ENCODE results near the gene PTPN14. TPM values are rescaled to one million over a fixed set of nuclear protein-coding genes. Genes with fewer than 3 reads are reported as not detected.

PTPN14 gene
- total and polyA plus RNA-seq, 2 of the 8 experiments (the other 6 are each of a cell fraction or from before 2014, with no cell fraction given): 14.4 to 93.6 TPM

DNA sequence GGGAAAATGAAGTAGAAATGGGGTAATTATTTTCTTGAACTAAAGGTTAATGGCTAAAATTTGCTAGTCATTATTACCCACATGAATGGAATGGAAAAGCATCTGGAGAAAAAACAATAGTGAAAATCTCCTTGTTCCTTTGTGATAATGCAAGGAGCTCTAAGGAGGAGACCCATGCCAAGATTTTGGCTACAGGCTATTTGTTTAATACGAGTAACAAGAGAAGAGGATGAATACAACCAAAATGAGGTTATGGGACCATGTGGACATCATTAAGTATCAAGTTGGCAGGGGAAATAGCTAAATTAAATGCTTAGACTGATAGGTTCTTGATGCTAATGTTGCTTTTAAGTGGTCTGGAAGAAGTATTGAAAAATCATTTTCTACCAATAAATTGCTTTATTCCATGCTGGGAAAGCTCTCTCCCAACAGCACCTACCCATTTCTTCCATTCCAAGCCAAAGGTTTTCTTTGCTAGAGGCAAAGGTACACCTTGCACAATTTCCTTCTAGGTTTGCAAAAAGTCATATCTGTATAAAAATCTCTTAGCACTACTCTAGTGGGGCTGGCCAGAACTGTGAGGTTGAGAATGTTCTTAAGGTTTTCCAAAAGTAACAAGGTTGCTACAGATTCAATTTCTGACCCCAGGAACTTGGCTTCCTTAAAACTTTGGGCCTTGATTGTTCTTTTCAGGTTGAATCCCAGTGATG, 170.3 kb downstream of the PTPN14 start:
- Histone ChIP-seq H2AFZ (ENCODE audit: low read length) (no peak overlapping the region), H2BK120ac (replicated peaks; ENCODE audit: low read depth, low read length) (no peak overlapping the region), H3K4ac (replicated peaks; ENCODE audit: insufficient read length, low read depth, low read length) (no peak overlapping the region), H2BK12ac (ENCODE audit: low read depth, low read length) (no peak overlapping the region), H2BK20ac (ENCODE audit: low read length) (no peak overlapping the region), H3K14ac (ENCODE audit: insufficient read length) (no peak overlapping the region), H3K27ac (ENCODE audit: low read depth, low read length) (no peak overlapping the region), H3K27me3 (replicated peaks in 1 of 4; ENCODE audit: control insufficient read depth in 3 of 4, extremely low read depth in 1 of 4, insufficient read depth in 3 of 4, low read length in 3 of 4) (no peaks in the 10 kb centered on the region), H3K79me2 (ENCODE audit: control insufficient read depth in 1 of 2, insufficient read depth in 2 of 2, low read length in 2 of 2) (no peaks in the 10 kb centered on the region; a peak in 1 of 4 replicates), H4K5ac (ENCODE audit: insufficient read length, low read depth, low read length) (no peak overlapping the region), H3K23me2 (ENCODE audit: low read depth, low read length) (no peaks in the 10 kb centered on the region), H3K4me1 (replicated peaks in 1 of 4; ENCODE audit: control insufficient read depth in 3 of 4, insufficient read depth in 4 of 4, low read length in 3 of 4) (peaks cover 0 to 14% (median 8%) of the 10 kb centered on the region in 4 experiments; a peak in 4 of 7 replicates), H3K18ac (ENCODE audit: extremely low read depth, low read length) (no peak overlapping the region), H2BK5ac (ENCODE audit: low read depth, low read length) (no peak overlapping the region), H3K36me3 (ENCODE audit: control insufficient read depth in 2 of 4, insufficient read depth in 4 of 4, low read length in 3 of 4) (peaks cover 14 to 41% (median 20%) of the 10 kb centered on the region in 4 experiments), H2BK15ac (ENCODE audit: low read length) (no peak overlapping the region), H3K23ac (ENCODE audit: insufficient read length) (no peak overlapping the region), H4K8ac (ENCODE audit: extremely low read depth, insufficient read depth, low read length) (no peak overlapping the region), H3K9ac (replicated peaks in 1 of 4; ENCODE audit: extremely low read depth in 1 of 4, low read depth in 3 of 4, low read length in 3 of 4) (no peak overlapping the region), H4K20me1 (replicated peaks in 1 of 2; ENCODE audit: control insufficient read depth in 1 of 2, insufficient read depth in 2 of 2, low read length in 2 of 2) (no peaks in the 10 kb centered on the region), H4K91ac (replicated peaks; ENCODE audit: insufficient read length, low read length) (no peak overlapping the region), H3K79me1 (ENCODE audit: low read depth, low read length) (no peaks in the 10 kb centered on the region; the same call in 1 of the 2 replicates), H3K4me2 (ENCODE audit: insufficient read depth in 1 of 2, low read depth in 2 of 2, low read length in 2 of 2) (no peak overlapping the region), H2AK5ac (ENCODE audit: low read depth, low read length) (no peak overlapping the region), H3K4me3 (ENCODE audit: extremely low read depth in 1 of 4, insufficient read depth in 2 of 4, low read depth in 3 of 4, low read length in 4 of 4) (no peak overlapping the region), H3K56ac (replicated peaks; ENCODE audit: insufficient read length, low read depth, low read length) (no peak overlapping the region), H3K9me3 (ENCODE audit: insufficient read depth in 2 of 2, low read depth in 1 of 2, low read length in 1 of 2) (no peaks in the 10 kb centered on the region)
- DNase-seq (ENCODE audit: low read depth in 1 of 2, low spot score in 2 of 2): no peak
- CTCF ChIA-PET (ENCODE audit: partially characterized antibody): interaction anchor here (0.7 to 3.3 kb wide), 13 partner anchors 8 to 204 kb away, joined by 3 to 13 read pairs (median 3); no protein-coding TSS in a partner anchor
- no peak for TF ChIP-seq EZH2 (IDR thresholded peaks at IDR 0.05; ENCODE audit: low read depth, low read length, severe bottlenecking)
- TF ChIP-seq RBBP5 (IDR thresholded peaks at IDR 0.05; ENCODE audit: borderline replicate concordance, low read depth, low read length): no peak
- no peak for TF ChIP-seq SP4 (IDR thresholded peaks at IDR 0.05; ENCODE audit: low read length)
- no peak for TF ChIP-seq BACH1 (IDR thresholded peaks at IDR 0.05; ENCODE audit: low read length)
- no peak for TF ChIP-seq SIRT6 (IDR thresholded peaks at IDR 0.05; ENCODE audit: low read length)
- no peak for TF ChIP-seq HDAC2 (IDR thresholded peaks at IDR 0.05; ENCODE audit: borderline replicate concordance in 1 of 2, low read depth in 2 of 2, low read length in 2 of 2)
- TF ChIP-seq KDM4A (IDR thresholded peaks at IDR 0.05; ENCODE audit: low read depth, low read length, severe bottlenecking): no peak
- TF ChIP-seq, protein P1, sequence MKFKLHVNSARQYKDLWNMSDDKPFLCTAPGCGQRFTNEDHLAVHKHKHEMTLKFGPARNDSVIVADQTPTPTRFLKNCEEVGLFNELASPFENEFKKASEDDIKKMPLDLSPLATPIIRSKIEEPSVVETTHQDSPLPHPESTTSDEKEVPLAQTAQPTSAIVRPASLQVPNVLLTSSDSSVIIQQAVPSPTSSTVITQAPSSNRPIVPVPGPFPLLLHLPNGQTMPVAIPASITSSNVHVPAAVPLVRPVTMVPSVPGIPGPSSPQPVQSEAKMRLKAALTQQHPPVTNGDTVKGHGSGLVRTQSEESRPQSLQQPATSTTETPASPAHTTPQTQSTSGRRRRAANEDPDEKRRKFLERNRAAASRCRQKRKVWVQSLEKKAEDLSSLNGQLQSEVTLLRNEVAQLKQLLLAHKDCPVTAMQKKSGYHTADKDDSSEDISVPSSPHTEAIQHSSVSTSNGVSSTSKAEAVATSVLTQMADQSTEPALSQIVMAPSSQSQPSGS (IDR thresholded peaks at IDR 0.05; ENCODE audit: low read length): no peak
- no peak for TF ChIP-seq GABPA (IDR thresholded peaks at IDR 0.05; ENCODE audit: borderline replicate concordance, insufficient read depth, low read length)
- WGBS, 2 experiments (ENCODE audit: extremely low coverage in 1 of 2, insufficient coverage in 1 of 2, insufficient read length in 1 of 2, insufficient replicate concordance in 2 of 2, low coverage in 1 of 2, low lambda C conversion rate in 2 of 2, missing lambda C conversion rate in 1 of 2): 83% methylated on average over 1 of the region's 1 CpG; no CpG with 5 or more reads in 1 of the 2 experiments
- FAIRE-seq: no peak
- POLR2A ChIA-PET (ENCODE audit: partially characterized antibody): no interaction called here
